SK-N-SH (cell line): Measurements from ENCODE around the gene PXYLP1.

Experiments used
- CTCF ChIP-seq: fragments of 200-600 bp; sonication (generic); IDR thresholded peaks from 2 replicates; pipeline ENCODE4 v1.6.1; 2017; ENCODE audit warnings: antibody characterized with exemption, mild to moderate bottlenecking, moderate library complexity
- EP300 ChIP-seq, 2 experiments: IDR thresholded peaks; 2 replicates each; pipeline versions ENCODE4 v1.4.0 to v1.6.1; 2012; ENCODE audit warnings: borderline replicate concordance in 1 of 2, low read depth in 1 of 2, low read length in 1 of 2
- EZH2phosphoT487 ChIP-seq: fragments of 200-600 bp; sonication (generic); IDR thresholded peaks from 2 replicates; pipeline ENCODE4 v1.6.1; 2017; ENCODE audit warnings: low read depth, mixed run types, mild to moderate bottlenecking, antibody characterized with exemption, moderate library complexity, borderline replicate concordance
- FOXM1 ChIP-seq: IDR thresholded peaks from 2 replicates; pipeline ENCODE4 v1.4.0; 2012; ENCODE audit warnings: low read depth, mild to moderate bottlenecking
- GATA2 ChIP-seq: sonication (generic); formaldehyde crosslinking; IDR thresholded peaks from 2 replicates; pipeline ENCODE4 v1.5.0; 2020; ENCODE audit warnings: mild to moderate bottlenecking, missing genetic modification reagents
- RAD21 ChIP-seq: IDR thresholded peaks from 2 replicates; pipeline ENCODE4 v1.6.1; 2012; ENCODE audit warnings: mild to moderate bottlenecking, low read length

- no peak for TF ChIP-seq EZH2phosphoT487
- TF ChIP-seq FOXM1 = no peak
- no peak for TF ChIP-seq GATA2
- no peak for TF ChIP-seq CTCF
- TF ChIP-seq EP300 (IDR thresholded peaks at IDR 0.05; ENCODE audit: borderline replicate concordance in 1 of 2, low read depth in 1 of 2, low read length in 1 of 2) = no peak
- TF ChIP-seq RAD21 = no peak
Observed at GRCh38 chr3:141333836-141334626, 102.4 kb downstream of the PXYLP1 start.
